Amygdala (tissue), 56 donors: ENCODE results near the gene ARSI.

Experiments
- DNase-seq, 56 donors: peaks; one replicate each; lab custom pipeline; 2025; lab: John Stamatoyannopoulos, UW

ARSI gene

DNA sequence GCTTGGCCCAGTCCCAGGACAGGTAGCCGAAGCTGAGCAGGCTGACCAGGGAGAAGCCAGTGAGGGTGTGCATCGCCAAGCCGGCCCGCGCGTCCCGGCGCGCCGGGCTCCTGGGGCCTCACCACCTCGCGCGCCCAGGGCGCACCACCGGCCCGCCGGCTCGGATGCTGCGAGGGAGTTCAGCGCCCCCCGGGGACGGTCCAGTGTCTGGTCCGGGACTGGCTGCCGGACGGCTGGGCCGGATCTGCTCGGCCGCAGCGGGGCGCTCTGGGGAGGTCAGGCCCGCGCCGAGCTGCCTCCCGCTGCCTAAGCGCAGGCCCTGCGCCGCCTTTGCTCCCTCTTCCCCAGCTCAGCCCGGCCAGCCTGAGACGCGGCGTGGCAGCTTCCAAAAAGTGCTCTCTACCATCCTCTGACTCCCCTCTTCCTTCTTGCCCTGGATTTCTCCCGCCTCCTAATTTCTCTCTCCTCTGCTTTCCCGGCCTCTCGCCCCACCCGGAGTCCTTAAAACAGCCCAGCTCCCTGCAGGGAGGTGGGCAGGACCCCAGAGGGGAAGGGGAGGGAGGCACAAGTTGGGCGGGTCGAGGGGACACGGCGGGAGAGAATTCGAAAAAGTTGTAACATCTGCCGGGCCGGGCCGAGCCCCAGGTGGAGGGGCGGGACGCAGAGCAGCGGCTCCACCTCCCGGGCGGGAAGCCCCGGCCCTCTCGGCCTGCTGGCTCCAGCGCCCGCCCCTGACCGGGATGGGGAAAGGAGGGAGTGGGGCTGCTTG is at the start of gene ARSI:
TSS of gene ARSI (minus strand) at position 605 of the 769 bp plus-strand sequence. CDS start at position 73, 532 bp downstream.
- DNase-seq: no peak

- DNase-seq: peak in 55 of 56 donors; percentile 17 to 87 (median 63)
Measured at GRCh38 chr5:150350524-150351344, 48.0 kb upstream of the ARSI start.

GRCh38 chr5:150349681-150350275 is 47.1 kb upstream of the ARSI start:
- peak in 15 of 56 donors; percentile 8 to 61 (median 28) for DNase-seq

DNA sequence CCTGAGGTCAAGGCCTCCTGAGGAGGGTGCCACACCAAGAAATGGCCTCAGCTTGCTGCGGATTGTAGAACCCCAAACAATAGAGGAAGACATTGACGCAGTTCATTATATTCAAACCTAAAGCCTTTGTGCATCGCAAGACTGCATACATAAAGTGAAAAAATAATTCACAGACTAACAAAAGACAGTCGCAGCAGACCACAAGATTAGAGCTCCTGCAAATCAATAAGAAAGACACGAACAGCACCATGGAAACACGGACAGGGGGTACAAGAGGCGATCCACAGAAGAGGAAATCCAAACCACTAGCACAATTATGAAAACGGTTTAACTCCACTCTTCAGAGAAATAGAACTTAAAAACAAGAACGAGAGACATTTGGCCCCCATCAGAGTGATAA is 44.7 kb upstream of the ARSI start:
- no peak for DNase-seq

GRCh38 chr5:150347003-150347402 is 44.3 kb upstream of the ARSI start:
- DNase-seq: no peak

DNA sequence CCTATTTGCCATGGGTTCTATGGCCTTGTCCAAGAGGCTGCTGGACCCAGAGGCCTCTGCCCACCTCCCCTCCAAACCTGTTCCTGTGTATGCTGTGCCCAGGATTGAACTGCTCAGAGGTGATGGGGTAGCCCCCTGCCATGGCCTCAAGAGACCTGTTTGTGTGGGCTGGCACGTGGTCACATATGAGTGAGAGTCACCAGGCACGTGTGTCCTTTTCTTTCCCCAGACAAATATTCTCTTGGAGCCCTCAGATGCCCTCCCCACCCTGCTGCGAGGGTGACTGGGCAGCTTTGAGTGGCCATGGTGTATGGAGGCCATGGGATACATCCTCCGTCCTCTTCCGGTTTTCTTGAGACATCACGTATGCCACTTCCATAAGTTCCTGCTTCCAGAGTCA is 43.9 kb upstream of the ARSI start:
- no peak for DNase-seq

DNA sequence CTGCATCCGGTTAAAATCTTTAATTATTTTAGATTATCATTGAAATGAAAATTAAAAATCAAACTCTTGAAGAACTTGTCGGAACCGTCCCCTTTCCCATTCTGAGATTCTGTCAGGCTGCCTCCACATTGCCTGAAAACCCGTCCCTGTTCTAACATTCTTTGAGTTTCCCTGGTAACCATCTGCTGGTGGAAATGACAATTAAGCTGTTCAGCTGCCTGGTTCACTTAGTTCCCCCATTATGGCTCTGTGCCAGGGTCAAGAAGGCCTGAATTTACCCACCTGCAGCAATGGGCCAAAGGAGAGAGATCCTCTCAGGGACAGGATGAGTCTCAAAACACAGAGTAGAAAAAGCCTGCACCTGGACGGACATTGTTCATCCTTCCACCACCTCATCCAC is 43.0 kb upstream of the ARSI start:
- DNase-seq: peak in 10 of 56 donors; percentile 5 to 36 (median 28)

- no peak for DNase-seq
Measured at GRCh38 chr5:150343994-150344631, 41.4 kb upstream of the ARSI start.

- DNase-seq: no peak
Measured at GRCh38 chr5:150342583-150342982, 39.9 kb upstream of the ARSI start.

GRCh38 chr5:150341989-150342388 is 39.3 kb upstream of the ARSI start:
- no peak for DNase-seq

GRCh38 chr5:150341331-150341730 is 38.6 kb upstream of the ARSI start:
- DNase-seq: no peak

- peak in 3 of 56 donors; percentile 9 to 25 (median 19) for DNase-seq
Measured at GRCh38 chr5:150340614-150341255, 38.0 kb upstream of the ARSI start.

GRCh38 chr5:150339841-150340240 is 37.1 kb upstream of the ARSI start:
- no peak for DNase-seq

DNA sequence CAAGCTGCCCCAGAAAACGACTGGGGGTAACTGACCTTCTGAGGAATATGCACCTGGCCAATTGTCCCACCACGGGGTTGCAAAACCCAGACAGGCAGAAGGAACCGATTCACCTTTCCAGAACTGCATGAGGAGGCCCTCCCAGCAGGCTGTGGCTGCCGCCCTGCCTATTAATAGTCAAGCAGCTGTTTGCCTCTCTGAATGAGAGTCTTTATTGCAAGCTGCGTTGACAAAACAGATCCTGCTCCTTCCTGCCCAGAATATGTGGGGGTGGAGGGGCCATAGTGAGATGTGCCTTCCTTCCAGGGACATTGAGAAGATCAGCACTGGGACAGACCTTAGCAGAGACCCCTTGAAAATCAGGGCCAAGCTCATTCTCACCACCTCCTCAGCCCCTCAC is 36.5 kb upstream of the ARSI start:
- DNase-seq: peak in 42 of 56 donors; percentile 8 to 73 (median 38)

DNA sequence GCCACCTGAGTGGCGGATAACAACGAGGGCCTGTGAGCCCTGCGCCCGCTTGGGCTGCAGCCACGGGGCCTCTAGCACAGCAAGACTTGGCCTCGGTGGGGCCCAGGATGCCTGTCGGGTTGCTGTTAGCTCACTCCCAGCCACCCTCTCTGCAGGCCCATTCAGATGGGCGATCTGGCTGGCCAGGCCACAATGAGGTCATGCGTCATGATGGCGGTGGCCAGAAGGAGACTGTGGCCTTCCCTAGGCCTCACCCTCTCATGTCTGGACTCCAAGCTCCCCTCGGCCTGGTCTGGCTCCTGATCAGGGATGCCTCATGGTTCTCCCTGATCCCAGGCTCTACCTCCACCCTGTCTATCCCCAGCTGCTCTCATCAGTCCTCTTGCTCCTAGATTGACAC is 35.8 kb upstream of the ARSI start:
- peak in 13 of 56 donors; percentile 11 to 45 (median 26) for DNase-seq

- no peak for DNase-seq
Measured at GRCh38 chr5:150335778-150336177, 33.1 kb upstream of the ARSI start.

GRCh38 chr5:150333400-150333799 is 30.7 kb upstream of the ARSI start:
- DNase-seq: peak in 15 of 56 donors; percentile 20 to 59 (median 41)

GRCh38 chr5:150329881-150330876 is 27.5 kb upstream of the ARSI start:
- DNase-seq: peak in 4 of 56 donors; percentile 10 to 29 (median 18)

- DNase-seq: no peak
Measured at GRCh38 chr5:150329038-150329437, 26.3 kb upstream of the ARSI start.
